GM12891 (cell line): ENCODE data around the gene CTSE.

Experiments used
- PAX5 ChIP-seq: IDR thresholded peaks from 2 replicates; pipeline ENCODE4 v1.6.1; 2011; ENCODE audit warnings: low read length, moderate library complexity, mild to moderate bottlenecking; ENCODE audit not compliant: insufficient read depth, severe bottlenecking
- POLR2A ChIP-seq: IDR thresholded peaks from 2 replicates; pipeline ENCODE4 v1.6.1; 2011; ENCODE audit warnings: low read depth, low read length, control low read depth
- POLR2AphosphoS5 ChIP-seq: IDR thresholded peaks from 2 replicates; pipeline ENCODE4 v1.6.1; 2011; ENCODE audit warnings: low read depth, low read length, control low read depth
- TAF1 ChIP-seq: IDR thresholded peaks from 2 replicates; pipeline ENCODE4 v1.6.1; 2011; ENCODE audit warnings: low read depth, low read length, control low read depth

DNA sequence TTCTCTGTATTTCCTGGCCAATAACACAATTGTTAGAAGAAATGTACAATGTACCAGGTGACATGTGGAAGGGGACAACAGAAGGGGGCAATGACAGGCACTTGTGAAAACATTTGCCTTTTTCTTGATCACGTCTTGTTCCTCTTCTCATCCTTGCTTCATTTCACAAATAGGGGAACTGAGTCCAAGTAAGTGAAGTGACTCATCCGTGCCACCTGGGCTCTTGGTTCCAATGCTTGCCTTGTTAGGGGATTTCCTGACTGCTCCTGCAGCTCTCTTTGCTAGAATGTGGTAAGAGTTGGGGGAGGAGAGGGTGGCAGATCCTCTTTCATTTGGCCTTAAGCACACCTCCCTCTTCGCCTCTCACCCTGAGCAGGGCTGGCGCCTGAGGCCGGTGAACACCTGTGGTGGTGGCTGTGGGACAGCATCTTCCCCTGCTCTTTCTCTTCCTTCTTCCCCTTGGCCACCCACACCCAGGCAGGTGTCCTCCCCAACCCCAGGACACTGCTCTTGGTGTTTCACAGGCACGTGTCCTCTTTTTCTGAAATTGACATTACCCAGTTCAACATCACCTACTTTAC is 27.1 kb upstream of the CTSE start:
- TF ChIP-seq POLR2AphosphoS5 = peak; percentile 60; the same call in 1 of the 2 replicates
- no peak for TF ChIP-seq POLR2A
- 0 out of 2 replicates have a peak, but pooled peaks have one; percentile 38 for TF ChIP-seq TAF1
- TF ChIP-seq PAX5 = peak; percentile 84
